Neural crest cell (in vitro differentiated cells): ENCODE results near the gene RSPH1. TPM values are rescaled to one million over a fixed set of nuclear protein-coding genes. Genes with fewer than 3 reads are reported as not detected.
A peak's percentile ranks its signal among the peaks of the same experiment; 100 is the strongest.

Source experiments
- DNase-seq: peaks from one replicate; pipeline ENCODE4 v3.0.0; 2021; ENCODE audit warnings: low read depth, mixed read lengths, low spot score
- H3K27ac Mint-ChIP-seq: one replicate; pipeline ENCODE4 v1.8.0; 2021; ENCODE audit warnings: mild to moderate bottlenecking, mixed read lengths; ENCODE audit not compliant: unreplicated experiment
- H3K27me3 Mint-ChIP-seq: 2 replicates; pipeline ENCODE4 v1.8.0; 2021; ENCODE audit warnings: low read depth, mild to moderate bottlenecking, mixed read lengths
- H3K36me3 Mint-ChIP-seq: 2 replicates; pipeline ENCODE4 v1.8.0; 2021; ENCODE audit warnings: low read depth, mild to moderate bottlenecking, mixed read lengths
- H3K4me1 Mint-ChIP-seq: 2 replicates; pipeline ENCODE4 v1.8.0; 2021; ENCODE audit warnings: mixed read lengths
- H3K4me3 Mint-ChIP-seq: one replicate; pipeline ENCODE4 v1.8.0; 2021; ENCODE audit warnings: mild to moderate bottlenecking, mixed read lengths
- H3K9me3 Mint-ChIP-seq: 2 replicates; pipeline ENCODE4 v1.8.0; 2021; ENCODE audit warnings: mixed read lengths
- CTCF ChIP-seq: fragments of 200-600 bp; sonication (generic); conservative IDR thresholded peaks from 2 replicates; pipeline ENCODE4 v1.5.0; 2021; ENCODE audit warnings: antibody characterized with exemption, mild to moderate bottlenecking
- total RNA-seq: library from RNA; stranded (reverse); gene quantifications from 2 replicates; pipeline ENCODE4 v1.2.1, GENCODE V29; 2021

Gene RSPH1
- total RNA-seq, 1 donor from 2014 or later, result 0.65 TPM

- H3K4me3 Mint-ChIP-seq, result no peak overlapping the region
- TF ChIP-seq CTCF, result no peak
- peaks cover 5% of the 10 kb centered on the region for H3K4me1 Mint-ChIP-seq
- H3K27ac Mint-ChIP-seq, result no peak overlapping the region
- DNase-seq, result no peak
- no peaks in the 10 kb centered on the region for H3K9me3 Mint-ChIP-seq
- no peaks in the 10 kb centered on the region for H3K27me3 Mint-ChIP-seq
- no peaks in the 10 kb centered on the region for H3K36me3 Mint-ChIP-seq
Observed at GRCh38 chr21:42542596-42542995, 46.6 kb upstream of the RSPH1 start.

- Mint-ChIP-seq H3K27ac (no peak overlapping the region), H3K27me3 (no peaks in the 10 kb centered on the region), H3K4me3 (no peak overlapping the region), H3K4me1 (peaks cover 5% of the 10 kb centered on the region), H3K9me3 (no peaks in the 10 kb centered on the region), H3K36me3 (no peaks in the 10 kb centered on the region)
- TF ChIP-seq CTCF, result no peak
- no peak for DNase-seq
Observed at GRCh38 chr21:42542196-42542595, 46.2 kb upstream of the RSPH1 start.

- Mint-ChIP-seq H3K36me3 (no peaks in the 10 kb centered on the region), H3K27ac (no peak overlapping the region), H3K4me1 (peaks cover 5% of the 10 kb centered on the region), H3K9me3 (no peaks in the 10 kb centered on the region), H3K4me3 (no peak overlapping the region), H3K27me3 (no peaks in the 10 kb centered on the region)
- DNase-seq, result no peak
- no peak for TF ChIP-seq CTCF
Observed at GRCh38 chr21:42541618-42542017, 45.6 kb upstream of the RSPH1 start.

- TF ChIP-seq CTCF, result no peak
- Mint-ChIP-seq H3K27me3 (no peaks in the 10 kb centered on the region), H3K27ac (no peak overlapping the region), H3K4me1 (peaks cover 5% of the 10 kb centered on the region), H3K4me3 (no peak overlapping the region), H3K9me3 (no peaks in the 10 kb centered on the region), H3K36me3 (no peaks in the 10 kb centered on the region)
- no peak for DNase-seq
Observed at GRCh38 chr21:42541174-42541573, 45.1 kb upstream of the RSPH1 start.

GRCh38 chr21:42540396-42540795 is 44.4 kb upstream of the RSPH1 start:
- Mint-ChIP-seq H3K36me3 (no peaks in the 10 kb centered on the region), H3K27ac (peak overlapping the region; percentile 89), H3K4me3 (no peak overlapping the region), H3K4me1 (peaks cover 5% of the 10 kb centered on the region), H3K27me3 (no peaks in the 10 kb centered on the region), H3K9me3 (no peaks in the 10 kb centered on the region)
- TF ChIP-seq CTCF, result no peak
- DNase-seq, result no peak

- H3K27ac Mint-ChIP-seq, result peak overlapping the region; percentile 89
- no peaks in the 10 kb centered on the region for H3K36me3 Mint-ChIP-seq
- no peaks in the 10 kb centered on the region for H3K27me3 Mint-ChIP-seq
- H3K4me1 Mint-ChIP-seq, result peaks cover 6% of the 10 kb centered on the region
- H3K4me3 Mint-ChIP-seq, result no peak overlapping the region
- DNase-seq, result no peak
- no peak for TF ChIP-seq CTCF
- H3K9me3 Mint-ChIP-seq, result no peaks in the 10 kb centered on the region
Observed at GRCh38 chr21:42539931-42540343, 43.9 kb upstream of the RSPH1 start.
